Skin of body (tissue), 2 donors: ENCODE data around the gene ADPRH. TPM values are rescaled to one million over a fixed set of nuclear protein-coding genes. Genes with fewer than 3 reads are reported as not detected.

Experiments used
- DNase-seq: peaks from one replicate; lab custom pipeline; 2025; lab: John Stamatoyannopoulos, UW
- total RNA-seq: library from RNA; depleted of rRNA; stranded (reverse); fragments of >200 nt; gene quantifications from one replicate; pipeline ENCODE4 v1.2.3, GENCODE V29; 2014

ADPRH gene
- total RNA-seq, 1 donor from 2014 or later, result 2.7 TPM

DNA sequence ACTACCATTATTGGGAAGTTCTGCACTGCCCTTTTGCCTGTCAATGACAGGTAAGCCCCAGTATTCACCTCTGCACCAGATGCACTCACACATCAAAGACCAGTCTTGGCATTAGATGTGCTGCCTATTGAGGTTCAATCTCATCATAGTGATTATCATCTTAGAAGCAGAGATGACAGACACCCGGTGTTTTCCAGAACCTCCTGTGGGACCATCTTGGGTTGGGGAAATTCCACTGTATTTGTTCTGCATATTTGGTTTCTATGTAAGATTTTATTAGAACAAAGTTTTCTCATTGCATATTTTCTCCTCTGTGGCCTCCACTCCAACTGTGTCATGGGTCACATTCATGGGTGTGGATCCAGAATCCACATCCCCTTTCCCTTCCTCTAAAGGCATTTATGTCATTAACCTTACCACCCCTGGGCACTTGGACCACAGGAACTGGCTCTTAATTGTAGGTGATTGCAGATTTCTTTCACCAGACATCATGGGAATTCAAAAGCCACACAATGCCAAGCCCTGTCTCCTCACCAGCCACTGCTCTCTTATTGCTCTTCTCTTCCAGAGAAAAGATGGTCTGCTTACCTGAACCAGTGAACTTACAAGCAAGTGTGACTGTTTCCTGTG, 49.6 kb downstream of the ADPRH start:
- DNase-seq, result no peak

DNA sequence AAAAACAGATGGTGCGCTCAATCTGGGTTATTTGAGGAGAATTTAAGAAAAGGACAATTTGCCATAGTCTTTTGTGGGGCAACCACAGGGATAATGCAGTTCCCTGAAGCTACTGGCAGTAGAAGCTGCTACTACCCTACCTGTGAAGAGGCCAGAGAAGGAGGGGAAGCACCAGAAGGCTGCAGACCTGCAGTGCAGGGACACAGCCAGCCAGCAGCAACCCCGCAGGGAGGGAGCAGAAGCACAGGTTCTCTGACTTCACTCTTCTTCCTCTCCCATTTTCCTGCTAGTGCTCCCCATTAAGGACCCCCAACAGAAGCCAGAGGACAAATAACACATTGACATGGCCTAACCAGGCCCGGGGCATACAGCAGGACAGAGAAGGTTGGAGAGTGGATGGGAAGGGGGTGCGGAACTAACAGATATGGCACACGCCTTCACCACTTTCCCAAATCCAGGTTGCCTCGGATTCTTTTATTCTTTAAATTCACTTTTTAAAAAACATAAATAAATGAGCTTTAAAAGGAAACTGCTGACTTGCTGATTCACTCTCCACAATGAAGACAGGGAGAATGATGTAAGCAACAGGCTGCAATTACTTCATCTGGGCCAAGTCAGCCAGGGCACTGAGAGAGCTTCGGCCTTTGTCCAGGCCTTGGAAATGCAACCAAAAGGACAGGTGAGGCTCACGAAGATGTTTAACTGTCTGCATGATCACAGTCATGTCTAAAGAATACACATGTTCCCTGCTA, 51.0 kb downstream of the ADPRH start:
- no peak for DNase-seq

DNA sequence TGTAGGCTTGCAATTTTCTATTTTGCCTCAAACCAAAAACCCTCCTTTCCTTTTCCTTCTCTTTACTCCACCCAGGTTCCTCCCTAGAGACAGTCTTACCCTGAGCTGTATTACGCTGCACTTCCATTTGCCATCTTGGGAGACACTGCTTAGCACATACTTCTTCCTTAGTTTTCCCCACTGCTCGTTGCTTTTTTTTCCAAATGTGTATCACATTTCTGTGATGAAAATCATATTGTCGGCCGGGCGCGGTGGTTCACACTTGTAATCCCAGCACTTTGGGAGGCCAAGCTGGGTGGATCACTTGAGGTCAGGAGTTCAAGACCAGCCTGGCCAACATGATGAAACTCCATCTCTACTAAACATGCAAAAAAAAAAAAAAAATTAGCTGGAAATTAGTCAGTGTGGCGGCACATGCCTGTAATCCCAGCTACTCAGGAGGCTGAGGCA, 51.6 kb downstream of the ADPRH start:
- no peak for DNase-seq

DNA sequence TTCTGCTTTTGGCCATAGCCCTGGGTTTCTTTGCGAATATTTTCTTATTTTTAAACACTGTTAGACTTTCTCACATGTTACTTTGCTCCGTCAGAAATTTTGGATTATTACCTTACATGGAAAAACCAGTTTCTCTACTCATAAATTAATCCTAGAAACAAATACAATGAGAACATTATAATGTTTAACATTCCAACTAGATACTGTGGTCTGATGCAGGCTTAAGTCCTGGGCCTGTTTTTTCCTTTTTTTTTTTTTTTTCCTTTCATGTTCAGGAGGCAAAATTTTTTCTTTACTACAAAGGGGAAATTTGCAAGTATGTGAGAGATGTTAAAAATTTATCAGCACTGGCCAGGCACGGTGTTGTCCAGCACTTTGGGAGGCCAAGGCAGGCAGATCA, 52.2 kb downstream of the ADPRH start:
- no peak for DNase-seq

DNA sequence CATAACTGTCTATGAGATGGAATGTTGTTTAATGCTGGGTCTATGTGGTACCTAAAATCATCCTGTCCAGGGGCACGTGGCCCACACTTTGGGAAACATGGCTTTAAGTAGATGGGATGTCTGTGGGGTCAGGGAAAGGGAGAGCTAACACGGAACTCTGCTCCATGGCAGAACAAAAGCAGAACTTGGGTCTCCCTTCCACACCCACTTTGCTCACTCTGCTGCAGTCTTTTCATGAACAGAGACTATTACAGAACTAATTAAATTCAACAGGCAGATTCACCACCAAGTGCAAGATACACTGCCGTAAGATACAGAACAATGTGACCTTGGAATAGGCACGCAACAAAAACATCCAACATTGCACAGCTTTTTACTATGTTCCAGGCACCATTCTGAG, 52.9 kb downstream of the ADPRH start:
- DNase-seq, result no peak

DNA sequence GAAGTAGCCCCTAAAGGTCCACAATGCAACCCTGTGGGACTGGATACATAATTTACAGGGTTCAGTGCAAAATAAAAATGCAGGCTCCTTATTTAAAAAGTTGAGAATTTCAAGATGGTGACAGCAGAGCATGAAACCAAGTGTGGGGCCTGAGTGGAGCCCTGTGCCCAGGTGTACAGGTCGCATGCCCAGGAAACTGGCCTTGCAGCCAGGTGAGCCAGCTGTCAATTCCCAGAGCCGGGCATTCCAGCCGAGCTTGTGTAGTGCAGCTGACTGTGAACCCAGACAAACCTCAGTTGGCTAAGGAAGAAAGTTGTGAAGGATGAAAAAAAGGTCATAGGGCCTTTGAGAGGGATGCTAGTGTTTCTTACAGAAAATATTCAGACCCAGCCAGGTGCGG, 53.5 kb downstream of the ADPRH start:
- no peak for DNase-seq

DNA sequence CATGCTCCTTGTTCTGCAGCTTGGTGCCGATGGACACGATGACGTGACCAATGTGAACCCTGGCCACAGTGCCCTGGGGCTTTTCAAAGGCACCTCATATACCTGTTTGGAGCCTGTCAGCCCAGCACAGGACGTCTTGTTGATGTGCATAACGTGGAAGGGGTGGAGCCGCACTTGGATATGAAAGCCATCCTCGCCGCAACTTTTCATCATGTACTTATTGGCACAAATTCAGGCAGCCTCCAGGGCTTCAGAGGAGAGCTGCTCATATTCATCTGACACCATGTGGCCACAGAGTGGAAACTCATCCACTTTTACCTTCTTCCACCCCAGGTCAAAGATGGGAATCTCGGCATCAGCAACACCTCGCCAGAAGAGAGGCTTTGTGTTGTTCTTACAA, 56.4 kb downstream of the ADPRH start:
- no peak for DNase-seq

DNA sequence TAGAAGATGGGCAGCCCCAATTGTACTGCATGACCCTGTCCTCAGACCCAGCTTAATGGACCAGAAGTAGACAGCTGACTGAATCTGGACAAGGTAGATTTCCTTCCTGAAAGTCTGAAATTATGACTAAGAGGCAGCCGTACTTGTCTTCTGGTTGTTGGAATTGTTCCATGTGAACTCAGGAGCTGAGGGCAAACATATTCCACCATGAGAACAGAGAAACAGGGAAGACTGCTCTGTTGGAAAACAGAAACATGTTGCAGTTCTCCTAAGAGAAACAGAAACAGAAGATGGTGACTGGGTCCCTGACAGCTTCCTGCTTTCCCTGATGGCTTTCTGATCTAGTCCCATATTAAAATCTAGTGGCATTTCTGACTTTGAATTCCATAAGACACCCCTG, 57.0 kb downstream of the ADPRH start:
- DNase-seq, result no peak

DNA sequence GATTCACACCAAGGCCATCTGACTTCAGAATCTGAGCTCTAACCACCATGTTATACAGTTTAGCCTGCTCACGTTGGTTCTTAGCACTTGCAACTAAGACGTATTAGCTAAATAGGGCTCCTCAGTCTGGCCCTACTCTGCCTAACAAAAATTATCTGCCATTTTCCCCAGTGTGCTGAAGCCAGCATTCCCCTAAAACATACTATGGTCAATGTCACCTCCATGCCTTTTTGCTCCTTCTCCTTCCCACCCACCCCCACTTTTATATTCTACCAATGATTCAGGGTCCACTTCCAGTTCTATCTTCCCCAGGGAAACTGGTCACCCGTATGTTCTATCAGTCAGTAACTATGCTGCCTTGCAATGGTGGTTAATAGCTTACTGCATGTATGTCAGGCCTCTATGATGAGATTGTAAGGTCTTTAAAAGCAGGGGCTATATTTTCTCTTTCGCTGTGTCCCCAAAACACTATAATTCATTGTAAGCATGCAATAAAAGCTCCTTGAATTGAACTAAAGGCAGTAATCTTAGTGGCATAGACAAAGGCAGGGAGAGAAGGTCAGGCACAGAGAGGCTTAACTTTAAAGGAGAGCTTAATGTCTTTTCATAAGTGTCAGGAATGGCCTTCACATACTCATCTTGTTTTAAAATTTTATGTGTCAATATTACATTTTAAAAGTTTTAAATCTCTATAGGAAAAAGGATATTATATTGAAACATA, 57.8 kb downstream of the ADPRH start:
- DNase-seq, result no peak

DNA sequence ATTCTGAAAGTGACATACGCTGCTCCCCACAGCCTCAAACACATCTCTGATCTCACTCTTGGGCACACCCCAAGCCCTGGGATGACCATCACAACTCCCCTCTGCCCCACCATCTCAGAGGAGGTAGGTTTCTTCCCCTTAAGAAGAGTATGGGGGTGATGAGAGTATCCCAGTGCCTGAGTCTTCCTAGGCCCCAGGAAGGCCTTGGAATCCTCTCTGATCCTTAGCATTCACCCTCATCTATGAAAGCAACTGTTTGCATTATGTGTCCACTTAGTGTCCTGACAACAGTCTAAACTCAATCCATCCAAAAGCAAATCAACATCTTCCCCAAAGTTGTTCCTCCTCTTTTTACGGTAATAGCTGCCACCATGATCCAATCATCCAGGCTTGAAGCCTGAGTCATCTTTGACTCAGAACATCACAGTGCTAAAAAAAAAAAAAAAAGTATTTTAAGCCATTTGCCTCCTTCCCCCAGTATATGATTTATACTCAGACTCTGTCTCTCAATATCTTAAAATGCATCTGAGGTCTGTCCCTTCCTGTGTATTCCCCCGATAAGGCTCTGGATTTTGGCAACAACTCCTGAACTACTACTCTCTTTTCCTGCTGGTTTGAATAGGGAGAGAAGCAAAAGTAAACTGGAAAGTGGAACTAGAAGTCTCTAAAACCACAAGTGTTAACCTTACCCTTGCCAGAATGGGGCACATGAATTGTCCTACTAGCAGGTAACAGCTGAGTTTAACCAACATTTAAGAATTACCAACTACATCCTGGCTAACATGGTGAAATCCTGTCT, 58.6 kb downstream of the ADPRH start:
- peak; percentile 15 for DNase-seq

Other genes starting within 250 kb of the ADPRH start
- 46.2 TPM for gene TMEM39A, start 115.9 kb upstream of the ADPRH start, total RNA-seq
- 14.3 TPM for gene POGLUT1, start 110.5 kb upstream of the ADPRH start, total RNA-seq
- gene TIMMDC1, start 80.9 kb upstream of the ADPRH start, total RNA-seq, result 31.2 TPM
- 0.69 TPM for gene CD80, start 19.9 kb upstream of the ADPRH start, total RNA-seq
- gene PLA1A, start 18.4 kb downstream of the ADPRH start, total RNA-seq, result 0.20 TPM
- 5.5 TPM for gene POPDC2, start 81.1 kb downstream of the ADPRH start, total RNA-seq
- 20.2 TPM for gene COX17, start 97.9 kb downstream of the ADPRH start, total RNA-seq
- gene CFAP91, start 123.5 kb downstream of the ADPRH start, total RNA-seq, result 0.69 TPM
- 0.10 TPM for gene NR1I2, start 202.6 kb downstream of the ADPRH start, total RNA-seq